ENCODE results near the gene CASK. TPM values are rescaled to one million over a fixed set of nuclear protein-coding genes. Genes with fewer than 3 reads are reported as not detected.
A peak's percentile ranks its signal among the peaks of the same experiment; 100 is the strongest.

The CASK gene
- total and polyA plus RNA-seq, 9 of the 15 experiments (the other 6 are each of a cell fraction or from before 2014, with no cell fraction given): 1.3 to 7.4 (median 5.2) TPM

- no peaks in the 10 kb centered on the region for H3K36me3 ChIP-seq (ENCODE audit: control insufficient read depth, insufficient read depth, low read length)
- 0% methylated on average over 3 of the region's 6 CpGs for whole genome bisulfite sequencing (ENCODE audit: insufficient coverage, low coverage, missing lambda C conversion rate)
- POLR2A ChIA-PET: interaction anchor here (0.7 kb wide), 1 partner anchor 170 kb away, joined by 3 read pairs; no protein-coding TSS in a partner anchor
- H2AFZ ChIP-seq (ENCODE audit: low read depth, low read length): no peak overlapping the region
- intact Hi-C loops (cut with micrococcal nuclease) (no loop called here), in situ Hi-C loops (cut with MboI) (no loop called here)
- peak; percentile 35 for FAIRE-seq
- H3K79me2 ChIP-seq (ENCODE audit: control insufficient read depth, insufficient read depth, low read length): no peaks in the 10 kb centered on the region
- no peak overlapping the region for H3K4me3 ChIP-seq
- H3K27ac ChIP-seq (ENCODE audit: extremely low read depth, low read depth, low read length): no peak overlapping the region
- no peak overlapping the region for H3K9ac ChIP-seq (ENCODE audit: insufficient read depth in 1 of 2, low read depth in 2 of 2, low read length in 2 of 2)
- peak in 1 of 2 experiments; percentile 55; a peak in 2 of 4 replicates for TF ChIP-seq RAD21 (CRISPR knock-in tag; conservative IDR thresholded peaks at IDR 0.05 in 1 of 2, IDR thresholded peaks at IDR 0.05 in 1 of 2)
- TF ChIP-seq, protein P1, sequence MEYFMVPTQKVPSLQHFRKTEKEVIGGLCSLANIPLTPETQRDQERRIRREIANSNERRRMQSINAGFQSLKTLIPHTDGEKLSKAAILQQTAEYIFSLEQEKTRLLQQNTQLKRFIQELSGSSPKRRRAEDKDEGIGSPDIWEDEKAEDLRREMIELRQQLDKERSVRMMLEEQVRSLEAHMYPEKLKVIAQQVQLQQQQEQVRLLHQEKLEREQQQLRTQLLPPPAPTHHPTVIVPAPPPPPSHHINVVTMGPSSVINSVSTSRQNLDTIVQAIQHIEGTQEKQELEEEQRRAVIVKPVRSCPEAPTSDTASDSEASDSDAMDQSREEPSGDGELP (CRISPR knock-in tag; IDR thresholded peaks at IDR 0.05; ENCODE audit: borderline replicate concordance): peak; percentile 22; the same call in 1 of the 2 replicates
- no peak for TF ChIP-seq ZNF140 (CRISPR knock-in tag; IDR thresholded peaks at IDR 0.05)
- TF ChIP-seq, protein P2, sequence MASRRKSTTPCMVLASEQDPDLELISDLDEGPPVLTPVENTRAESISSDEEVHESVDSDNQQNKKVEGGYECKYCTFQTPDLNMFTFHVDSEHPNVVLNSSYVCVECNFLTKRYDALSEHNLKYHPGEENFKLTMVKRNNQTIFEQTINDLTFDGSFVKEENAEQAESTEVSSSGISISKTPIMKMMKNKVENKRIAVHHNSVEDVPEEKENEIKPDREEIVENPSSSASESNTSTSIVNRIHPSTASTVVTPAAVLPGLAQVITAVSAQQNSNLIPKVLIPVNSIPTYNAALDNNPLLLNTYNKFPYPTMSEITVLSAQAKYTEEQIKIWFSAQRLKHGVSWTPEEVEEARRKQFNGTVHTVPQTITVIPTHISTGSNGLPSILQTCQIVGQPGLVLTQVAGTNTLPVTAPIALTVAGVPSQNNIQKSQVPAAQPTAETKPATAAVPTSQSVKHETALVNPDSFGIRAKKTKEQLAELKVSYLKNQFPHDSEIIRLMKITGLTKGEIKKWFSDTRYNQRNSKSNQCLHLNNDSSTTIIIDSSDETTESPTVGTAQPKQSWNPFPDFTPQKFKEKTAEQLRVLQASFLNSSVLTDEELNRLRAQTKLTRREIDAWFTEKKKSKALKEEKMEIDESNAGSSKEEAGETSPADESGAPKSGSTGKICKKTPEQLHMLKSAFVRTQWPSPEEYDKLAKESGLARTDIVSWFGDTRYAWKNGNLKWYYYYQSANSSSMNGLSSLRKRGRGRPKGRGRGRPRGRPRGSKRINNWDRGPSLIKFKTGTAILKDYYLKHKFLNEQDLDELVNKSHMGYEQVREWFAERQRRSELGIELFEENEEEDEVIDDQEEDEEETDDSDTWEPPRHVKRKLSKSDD (conservative IDR thresholded peaks at IDR 0.05; ENCODE audit: low read length): no peak
- TF ChIP-seq, protein P3, sequence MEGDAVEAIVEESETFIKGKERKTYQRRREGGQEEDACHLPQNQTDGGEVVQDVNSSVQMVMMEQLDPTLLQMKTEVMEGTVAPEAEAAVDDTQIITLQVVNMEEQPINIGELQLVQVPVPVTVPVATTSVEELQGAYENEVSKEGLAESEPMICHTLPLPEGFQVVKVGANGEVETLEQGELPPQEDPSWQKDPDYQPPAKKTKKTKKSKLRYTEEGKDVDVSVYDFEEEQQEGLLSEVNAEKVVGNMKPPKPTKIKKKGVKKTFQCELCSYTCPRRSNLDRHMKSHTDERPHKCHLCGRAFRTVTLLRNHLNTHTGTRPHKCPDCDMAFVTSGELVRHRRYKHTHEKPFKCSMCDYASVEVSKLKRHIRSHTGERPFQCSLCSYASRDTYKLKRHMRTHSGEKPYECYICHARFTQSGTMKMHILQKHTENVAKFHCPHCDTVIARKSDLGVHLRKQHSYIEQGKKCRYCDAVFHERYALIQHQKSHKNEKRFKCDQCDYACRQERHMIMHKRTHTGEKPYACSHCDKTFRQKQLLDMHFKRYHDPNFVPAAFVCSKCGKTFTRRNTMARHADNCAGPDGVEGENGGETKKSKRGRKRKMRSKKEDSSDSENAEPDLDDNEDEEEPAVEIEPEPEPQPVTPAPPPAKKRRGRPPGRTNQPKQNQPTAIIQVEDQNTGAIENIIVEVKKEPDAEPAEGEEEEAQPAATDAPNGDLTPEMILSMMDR (IDR thresholded peaks at IDR 0.05 in 2 of 3, conservative IDR thresholded peaks at IDR 0.05 in 1 of 3; ENCODE audit: insufficient read depth in 2 of 3, low read depth in 1 of 3, low read length in 3 of 3): peak; percentile 50 to 74 (median 52)
- TF ChIP-seq ZNF398 (CRISPR knock-in tag; IDR thresholded peaks at IDR 0.05): no peak
- peak; percentile 47 to 66 (median 58) for DNase-seq (ENCODE audit: extremely low read depth in 1 of 4, low spot score in 3 of 4)
- no peaks in the 10 kb centered on the region for H3K9me3 ChIP-seq (replicated peaks; ENCODE audit: control insufficient read depth, insufficient read depth, low read depth, low read length)
- H3K4me1 ChIP-seq (replicated peaks in 1 of 2; ENCODE audit: control insufficient read depth in 2 of 2, insufficient read depth in 2 of 2, low read length in 2 of 2): no peaks in the 10 kb centered on the region
- no peaks in the 10 kb centered on the region for H3K27me3 ChIP-seq (ENCODE audit: control insufficient read depth in 2 of 2, insufficient read depth in 2 of 2, low read length in 2 of 2)
- H3K4me2 ChIP-seq (ENCODE audit: insufficient read depth, low read length): no peak overlapping the region
- no peaks in the 10 kb centered on the region for H3K9me1 ChIP-seq (ENCODE audit: control insufficient read depth, insufficient read depth, low read length)
- ATAC-seq: peak; percentile 91
- no peaks in the 10 kb centered on the region for H4K20me1 ChIP-seq (replicated peaks; ENCODE audit: control insufficient read depth, insufficient read depth, low read length)
- no TSS peak for BruUV-seq (replicated peaks)
- CTCF ChIA-PET (ENCODE audit: low intra/inter-chr PET ratio): interaction anchor here (0.6 kb wide), 1 partner anchor 558 kb away, joined by 3 read pairs; no protein-coding TSS in a partner anchor
Measured at GRCh38 chrX:41481264-41482109, 441.9 kb downstream of the CASK start.
